ENCODE results near the gene TOP3B.

The TOP3B gene

DNA sequence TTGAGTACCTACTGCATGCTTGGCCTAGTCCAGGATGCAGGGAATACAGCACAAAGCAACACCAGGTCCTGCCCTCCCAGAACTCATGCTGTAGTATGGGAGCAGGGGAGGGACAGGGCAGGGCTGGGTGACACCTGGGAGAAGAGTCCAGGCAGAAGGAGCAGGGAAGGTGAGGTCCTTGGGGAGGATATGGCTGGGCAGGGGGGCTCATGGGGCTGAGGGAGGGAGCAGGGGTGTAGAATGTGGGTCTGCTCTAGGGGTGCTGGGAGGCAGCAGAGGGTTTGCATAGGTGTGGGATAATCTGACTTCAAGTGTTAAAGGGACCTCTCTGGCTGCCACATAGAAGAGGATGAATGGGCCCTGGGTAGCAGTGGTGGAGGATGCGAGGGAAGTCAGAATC lies 4.8 kb downstream of the TOP3B start:
- peaks cover 5% of the 10 kb centered on the region for H3K79me1 ChIP-seq (ENCODE audit: low read length)
- H2AFZ ChIP-seq (ENCODE audit: insufficient read depth, low read length, poor library complexity): no peak overlapping the region
- H3K4me3 ChIP-seq (ENCODE audit: low read depth, low read length): no peak overlapping the region
- H2BK5ac ChIP-seq (ENCODE audit: low read depth, low read length, poor library complexity): no peak overlapping the region
- no peak overlapping the region for H4K8ac ChIP-seq (ENCODE audit: low read depth, low read length)
- WGBS (ENCODE audit: extremely low coverage, insufficient coverage, insufficient read length): no CpG with 5 or more reads among the region's 1 CpG
- H2BK120ac ChIP-seq (ENCODE audit: insufficient read depth, low read length, poor library complexity): no peak overlapping the region
- no peak overlapping the region for H2BK12ac ChIP-seq (ENCODE audit: low read length)
- peaks cover 0 to 2% of the 10 kb centered on the region in 2 experiments for H3K4me1 ChIP-seq (ENCODE audit: control insufficient read depth in 1 of 2, insufficient read depth in 2 of 2, low read length in 2 of 2)
- H3K4ac ChIP-seq (ENCODE audit: low read depth, low read length): no peak overlapping the region
- no peak overlapping the region for H4K12ac ChIP-seq (ENCODE audit: low read depth, low read length)
- no peak for DNase-seq
- H3K79me2 ChIP-seq (ENCODE audit: control insufficient read depth, insufficient read depth, low read length, poor library complexity): peaks cover 5% of the 10 kb centered on the region
- no peak overlapping the region for H3K23ac ChIP-seq (ENCODE audit: low read length)
- peaks cover 2% of the 10 kb centered on the region for H3K9me3 ChIP-seq (ENCODE audit: insufficient read depth, low read depth, low read length)
- H3K18ac ChIP-seq (ENCODE audit: low read length): no peak overlapping the region
- no peak overlapping the region for H3K9ac ChIP-seq (ENCODE audit: low read length)
- H3K27me3 ChIP-seq (ENCODE audit: insufficient read depth, low read length): no peaks in the 10 kb centered on the region
- no peak overlapping the region for H2AK5ac ChIP-seq (ENCODE audit: low read length)
- no peak overlapping the region for H3K14ac ChIP-seq (ENCODE audit: low read length)
- peaks cover 36 to 37% of the 10 kb centered on the region in 2 experiments for H3K36me3 ChIP-seq (ENCODE audit: control insufficient read depth in 1 of 2, insufficient read depth in 2 of 2, low read length in 2 of 2)
- no peak overlapping the region for H3K4me2 ChIP-seq (ENCODE audit: low read length)
- no peak overlapping the region for H4K91ac ChIP-seq (ENCODE audit: low read depth, low read length)
- no peak overlapping the region for H3K27ac ChIP-seq (ENCODE audit: low read depth, low read length)

DNA sequence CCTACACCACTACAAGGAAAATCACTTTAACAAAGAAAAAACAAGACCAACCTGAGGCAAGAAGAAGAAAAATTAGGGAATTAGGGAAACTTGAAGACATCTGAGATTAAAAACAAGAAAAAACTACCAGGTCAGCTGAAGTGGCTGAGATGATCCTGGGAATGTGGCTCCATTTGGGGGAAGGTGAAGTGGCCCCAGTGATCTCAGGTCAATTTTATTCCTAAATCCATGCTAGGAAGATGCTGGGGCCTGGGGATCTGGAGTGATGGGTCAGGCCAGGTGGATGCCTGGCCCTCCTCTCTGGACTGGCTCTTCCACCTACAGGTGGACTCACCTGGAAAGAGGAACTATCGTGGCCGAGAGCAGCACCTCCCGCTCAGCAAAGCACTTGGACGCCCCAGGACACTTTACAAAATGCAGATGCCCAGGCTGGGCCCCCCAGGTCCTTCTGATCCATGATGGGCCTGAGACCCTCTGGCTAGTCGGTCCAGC lies 6.7 kb downstream of the TOP3B start:
- H2AFZ ChIP-seq (ENCODE audit: insufficient read depth, low read length, poor library complexity): no peak overlapping the region
- no peaks in the 10 kb centered on the region for H3K4me1 ChIP-seq (ENCODE audit: control insufficient read depth in 1 of 2, insufficient read depth in 2 of 2, low read length in 2 of 2)
- no peak overlapping the region for H2BK120ac ChIP-seq (ENCODE audit: insufficient read depth, low read length, poor library complexity)
- H3K36me3 ChIP-seq (ENCODE audit: control insufficient read depth in 1 of 2, insufficient read depth in 2 of 2, low read length in 2 of 2): peaks cover 52 to 53% of the 10 kb centered on the region in 2 experiments
- no peaks in the 10 kb centered on the region for H3K79me1 ChIP-seq (ENCODE audit: low read length)
- H4K8ac ChIP-seq (ENCODE audit: low read depth, low read length): no peak overlapping the region
- no peak overlapping the region for H4K12ac ChIP-seq (ENCODE audit: low read depth, low read length)
- no peak overlapping the region for H3K9ac ChIP-seq (ENCODE audit: low read length)
- no peak overlapping the region for H2BK12ac ChIP-seq (ENCODE audit: low read length)
- H2BK5ac ChIP-seq (ENCODE audit: low read depth, low read length, poor library complexity): no peak overlapping the region
- no peak overlapping the region for H3K4me3 ChIP-seq (ENCODE audit: low read depth, low read length)
- H3K18ac ChIP-seq (ENCODE audit: low read length): no peak overlapping the region
- H3K4me2 ChIP-seq (ENCODE audit: low read length): no peak overlapping the region
- H3K23ac ChIP-seq (ENCODE audit: low read length): no peak overlapping the region
- H3K79me2 ChIP-seq (ENCODE audit: control insufficient read depth, insufficient read depth, low read length, poor library complexity): no peaks in the 10 kb centered on the region
- no peak for DNase-seq
- H2AK5ac ChIP-seq (ENCODE audit: low read length): no peak overlapping the region
- no peak overlapping the region for H3K27ac ChIP-seq (ENCODE audit: low read depth, low read length)
- H3K27me3 ChIP-seq (ENCODE audit: insufficient read depth, low read length): no peaks in the 10 kb centered on the region
- no peak overlapping the region for H3K4ac ChIP-seq (ENCODE audit: low read depth, low read length)
- no CpG with 5 or more reads among the region's 5 CpGs for WGBS (ENCODE audit: extremely low coverage, insufficient coverage, insufficient read length)
- H3K14ac ChIP-seq (ENCODE audit: low read length): no peak overlapping the region
- peaks cover 3% of the 10 kb centered on the region for H3K9me3 ChIP-seq (ENCODE audit: insufficient read depth, low read depth, low read length)
- no peak overlapping the region for H4K91ac ChIP-seq (ENCODE audit: low read depth, low read length)

- H4K12ac ChIP-seq (ENCODE audit: low read depth, low read length): no peak overlapping the region
- no peak overlapping the region for H3K23ac ChIP-seq (ENCODE audit: low read length)
- H3K4ac ChIP-seq (ENCODE audit: low read depth, low read length): no peak overlapping the region
- no peak overlapping the region for H3K9ac ChIP-seq (ENCODE audit: low read length)
- no peak overlapping the region for H3K4me2 ChIP-seq (ENCODE audit: low read length)
- no peak overlapping the region for H2BK120ac ChIP-seq (ENCODE audit: insufficient read depth, low read length, poor library complexity)
- no CpG with 5 or more reads among the region's 5 CpGs for WGBS (ENCODE audit: extremely low coverage, insufficient coverage, insufficient read length)
- no peak overlapping the region for H2AK5ac ChIP-seq (ENCODE audit: low read length)
- no peak overlapping the region for H2AFZ ChIP-seq (ENCODE audit: insufficient read depth, low read length, poor library complexity)
- H3K79me1 ChIP-seq (ENCODE audit: low read length): no peaks in the 10 kb centered on the region
- H2BK12ac ChIP-seq (ENCODE audit: low read length): no peak overlapping the region
- H2BK5ac ChIP-seq (ENCODE audit: low read depth, low read length, poor library complexity): no peak overlapping the region
- H3K4me3 ChIP-seq (ENCODE audit: low read depth, low read length): no peak overlapping the region
- no peak overlapping the region for H4K8ac ChIP-seq (ENCODE audit: low read depth, low read length)
- no peak overlapping the region for H3K27ac ChIP-seq (ENCODE audit: low read depth, low read length)
- no peak for DNase-seq
- peaks cover 3% of the 10 kb centered on the region for H3K9me3 ChIP-seq (ENCODE audit: insufficient read depth, low read depth, low read length)
- H3K4me1 ChIP-seq (ENCODE audit: control insufficient read depth in 1 of 2, insufficient read depth in 2 of 2, low read length in 2 of 2): no peaks in the 10 kb centered on the region
- H4K91ac ChIP-seq (ENCODE audit: low read depth, low read length): no peak overlapping the region
- no peak overlapping the region for H3K18ac ChIP-seq (ENCODE audit: low read length)
- H3K79me2 ChIP-seq (ENCODE audit: control insufficient read depth, insufficient read depth, low read length, poor library complexity): no peaks in the 10 kb centered on the region
- H3K27me3 ChIP-seq (ENCODE audit: insufficient read depth, low read length): no peaks in the 10 kb centered on the region
- H3K36me3 ChIP-seq (ENCODE audit: control insufficient read depth in 1 of 2, insufficient read depth in 2 of 2, low read length in 2 of 2): peaks cover 58 to 59% of the 10 kb centered on the region in 2 experiments
- H3K14ac ChIP-seq (ENCODE audit: low read length): no peak overlapping the region
These were observed 7.3 kb downstream of the TOP3B start for GRCh38 chr22:21975273-21975672.

- WGBS (ENCODE audit: extremely low coverage, insufficient coverage, insufficient read length): no CpG with 5 or more reads among the region's 12 CpGs
- Histone ChIP-seq H3K79me2 (ENCODE audit: control insufficient read depth, insufficient read depth, low read length, poor library complexity) (no peaks in the 10 kb centered on the region), H2AFZ (ENCODE audit: insufficient read depth, low read length, poor library complexity) (no peak overlapping the region), H3K4me2 (ENCODE audit: low read length) (no peak overlapping the region), H4K91ac (ENCODE audit: low read depth, low read length) (no peak overlapping the region), H3K27ac (ENCODE audit: low read depth, low read length) (no peak overlapping the region), H3K36me3 (ENCODE audit: control insufficient read depth in 1 of 2, insufficient read depth in 2 of 2, low read length in 2 of 2) (peaks cover 60 to 67% of the 10 kb centered on the region in 2 experiments), H3K9ac (ENCODE audit: low read length) (no peak overlapping the region), H4K12ac (ENCODE audit: low read depth, low read length) (no peak overlapping the region), H3K27me3 (ENCODE audit: insufficient read depth, low read length) (no peaks in the 10 kb centered on the region), H3K4me3 (ENCODE audit: low read depth, low read length) (no peak overlapping the region), H2BK12ac (ENCODE audit: low read length) (no peak overlapping the region), H3K4ac (ENCODE audit: low read depth, low read length) (no peak overlapping the region), H3K4me1 (ENCODE audit: control insufficient read depth in 1 of 2, insufficient read depth in 2 of 2, low read length in 2 of 2) (no peaks in the 10 kb centered on the region), H3K14ac (ENCODE audit: low read length) (no peak overlapping the region), H2BK120ac (ENCODE audit: insufficient read depth, low read length, poor library complexity) (no peak overlapping the region), H4K8ac (ENCODE audit: low read depth, low read length) (no peak overlapping the region), H2BK5ac (ENCODE audit: low read depth, low read length, poor library complexity) (no peak overlapping the region), H2AK5ac (ENCODE audit: low read length) (no peak overlapping the region), H3K23ac (ENCODE audit: low read length) (no peak overlapping the region), H3K9me3 (ENCODE audit: insufficient read depth, low read depth, low read length) (peaks cover 3% of the 10 kb centered on the region), H3K79me1 (ENCODE audit: low read length) (no peaks in the 10 kb centered on the region), H3K18ac (ENCODE audit: low read length) (no peak overlapping the region)
- DNase-seq: no peak
These were observed 8.4 kb downstream of the TOP3B start for GRCh38 chr22:21974058-21974649.
